HG02885 (cell line): Measurements from ENCODE around the gene ATP10A.

ENCODE experiments used
- ATAC-seq: cut with Tn5 transposase; IDR thresholded peaks from one replicate; pipeline ENCODE4 v1.9.1; 2021; ENCODE audit warnings: mild to moderate bottlenecking; ENCODE audit not compliant: unreplicated experiment, poor library complexity

ATP10A gene

GRCh38 chr15:25797936-25798901 lies 64.9 kb downstream of the ATP10A start:
- ATAC-seq = no peak

DNA sequence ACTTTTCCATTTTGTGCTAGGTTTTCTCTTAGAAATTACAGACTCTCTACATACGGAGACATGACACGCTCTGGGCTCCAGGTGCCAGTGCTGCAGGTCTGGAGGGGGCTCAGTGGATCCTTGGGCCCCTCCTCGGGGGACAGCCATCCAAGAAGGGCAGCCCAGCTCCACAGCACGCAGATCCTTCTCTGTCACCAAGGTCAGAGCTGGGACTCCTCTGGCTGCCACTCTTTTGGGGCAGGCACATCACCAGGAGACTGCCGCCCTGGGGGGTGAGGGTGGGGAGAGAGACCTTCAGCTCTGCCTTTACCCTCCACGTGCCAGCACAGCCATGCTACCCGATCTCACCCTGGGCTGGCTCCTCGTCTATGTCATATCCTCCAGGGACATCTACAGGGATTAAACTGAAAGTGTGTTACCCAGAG lies 65.6 kb downstream of the ATP10A start:
- no peak for ATAC-seq

DNA sequence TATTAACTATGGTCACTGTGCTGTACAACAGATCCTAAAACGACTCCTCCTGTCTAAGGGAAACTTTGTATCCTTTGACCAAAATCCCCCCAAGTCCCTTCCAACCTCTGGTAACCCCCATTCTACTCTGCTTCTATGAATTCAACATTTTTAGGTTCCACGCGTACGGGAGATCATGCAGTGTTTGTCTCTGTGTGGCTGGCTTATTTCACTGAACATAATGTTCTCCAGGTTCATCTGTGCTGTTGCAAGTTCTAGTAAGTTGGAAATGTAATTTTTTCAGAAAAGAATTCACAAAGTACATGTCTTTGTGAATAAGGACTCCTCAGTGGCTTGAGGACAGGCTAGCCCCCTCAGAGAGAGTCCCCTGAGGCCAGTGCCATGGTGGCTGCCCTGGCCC lies 66.1 kb downstream of the ATP10A start:
- no peak for ATAC-seq

- no peak for ATAC-seq
Observed at GRCh38 chr15:25796395-25796794, 66.7 kb downstream of the ATP10A start.

DNA sequence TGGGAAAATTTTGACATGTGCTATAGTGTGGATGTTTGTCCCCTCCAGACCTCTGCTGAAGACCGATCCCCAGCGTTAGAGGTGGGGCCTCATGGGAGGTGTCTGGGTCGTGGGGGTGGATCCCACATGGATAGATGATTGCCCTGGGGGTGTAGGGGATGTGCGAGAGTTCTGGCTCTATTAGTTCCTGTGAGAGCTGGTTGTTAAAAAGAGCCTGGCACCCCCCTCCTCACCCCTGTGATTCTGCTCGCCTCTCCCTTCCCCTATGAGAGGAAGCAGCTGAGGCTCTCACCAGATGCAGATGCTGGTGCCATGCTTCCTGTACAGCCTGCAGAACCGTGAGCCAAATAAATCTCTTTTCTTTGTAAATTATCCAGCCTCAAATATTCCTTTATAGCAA lies 67.4 kb downstream of the ATP10A start:
- ATAC-seq = no peak

GRCh38 chr15:25795061-25795460 lies 68.1 kb downstream of the ATP10A start:
- ATAC-seq = no peak

DNA sequence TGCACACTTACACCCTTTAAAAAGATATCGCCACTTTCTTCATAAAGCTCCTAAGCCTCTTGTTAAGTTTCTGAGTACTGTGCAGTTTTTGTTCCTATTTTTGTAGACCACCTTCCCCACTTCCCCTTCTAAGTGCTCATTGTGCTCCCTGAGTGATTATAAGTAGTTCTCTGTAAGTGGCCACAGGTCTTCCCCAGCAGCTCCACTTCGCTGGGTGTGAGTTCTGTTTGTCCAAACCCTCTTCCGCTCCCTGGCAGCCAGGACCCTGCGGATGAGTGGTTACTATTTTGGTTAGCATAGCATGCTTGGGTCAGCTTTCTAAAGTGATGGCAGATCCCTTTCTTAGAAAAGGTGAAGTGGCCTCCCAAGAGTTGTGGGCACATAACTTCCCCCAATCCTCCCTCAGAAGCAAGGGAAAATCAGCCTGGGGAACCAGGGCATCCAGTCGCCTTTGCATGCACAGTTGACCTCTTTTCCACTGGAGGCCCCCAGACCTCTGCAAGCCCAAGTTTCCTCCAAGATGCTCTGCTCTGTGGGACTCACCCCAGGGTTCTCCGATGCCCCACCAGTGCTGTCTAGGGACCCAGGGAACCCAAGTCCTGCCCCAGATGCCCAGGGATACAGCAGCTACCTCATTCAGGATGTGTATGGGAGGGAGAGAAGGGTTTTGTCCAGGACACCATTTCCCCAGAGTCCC lies 69.6 kb downstream of the ATP10A start:
- peak; percentile 94 for ATAC-seq

- no peak for ATAC-seq
Observed at GRCh38 chr15:25792128-25792527, 71.0 kb downstream of the ATP10A start.

DNA sequence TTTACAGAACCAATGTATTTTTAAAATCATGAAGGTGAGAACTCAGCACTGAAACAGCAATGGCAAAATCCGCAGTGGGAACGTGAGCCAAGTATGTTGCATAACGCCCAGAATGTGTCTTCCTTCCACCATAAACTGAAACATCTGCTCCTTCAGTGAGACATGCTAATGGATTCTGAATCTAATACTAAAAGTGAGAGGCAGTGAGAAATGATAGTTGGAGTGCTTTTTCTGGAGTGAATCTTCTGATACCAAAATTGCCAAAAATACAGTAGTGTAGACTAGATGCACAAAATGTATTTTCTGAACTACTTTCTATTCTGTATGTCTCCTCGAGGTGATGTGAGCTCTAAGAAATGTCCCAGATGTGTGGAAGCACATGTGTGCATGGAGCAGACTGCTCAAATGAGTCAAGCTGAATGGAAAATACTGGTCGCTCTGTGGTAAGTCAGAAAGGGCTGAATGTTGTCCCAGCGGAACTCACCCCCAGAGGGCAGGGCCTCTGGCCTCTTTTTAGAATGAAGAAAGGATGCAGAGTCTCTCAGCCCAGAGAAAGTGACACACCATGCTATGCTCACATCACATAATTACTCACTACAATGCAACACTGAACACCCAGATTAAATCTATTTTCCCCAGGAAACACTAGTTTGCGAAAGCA lies 73.0 kb downstream of the ATP10A start:
- ATAC-seq = no peak

DNA sequence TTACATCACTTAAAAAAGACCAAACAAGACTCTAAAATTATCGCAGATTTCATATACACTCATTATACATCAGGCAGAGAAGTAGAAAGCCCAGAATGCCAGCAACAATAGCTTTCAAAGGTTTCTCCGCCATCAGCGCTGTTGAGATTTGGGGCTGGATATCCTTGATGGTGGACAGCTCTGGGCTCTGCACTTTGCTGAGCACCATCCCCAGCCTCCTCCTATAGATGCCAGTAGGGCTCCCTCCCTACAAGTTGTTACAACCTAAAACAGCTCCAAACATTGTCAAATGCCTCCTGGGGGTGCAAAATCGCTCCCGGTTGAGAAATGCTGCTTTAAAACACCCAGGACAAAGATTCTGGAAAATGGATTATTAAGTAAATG lies 73.5 kb downstream of the ATP10A start:
- no peak for ATAC-seq

DNA sequence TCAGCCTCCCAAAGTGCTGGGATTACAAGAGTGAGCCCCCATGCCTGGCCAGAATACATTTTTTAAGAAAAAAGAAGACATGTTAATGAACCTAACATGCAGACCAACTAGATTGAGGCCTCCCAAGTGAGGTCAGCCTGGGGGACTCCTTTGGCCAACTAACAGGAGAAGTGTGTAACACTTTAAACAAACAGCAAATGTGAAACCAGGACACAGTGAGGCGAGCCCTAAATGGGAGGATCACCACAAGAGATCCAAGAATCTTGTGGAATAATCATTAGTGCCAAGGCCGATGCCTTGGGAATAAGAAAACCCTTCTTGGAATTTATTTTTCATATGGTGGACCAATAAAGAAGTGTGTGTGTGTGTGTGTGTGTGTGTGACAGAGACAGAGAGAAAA lies 73.9 kb downstream of the ATP10A start:
- no peak for ATAC-seq

GRCh38 chr15:25787855-25788520 lies 75.1 kb downstream of the ATP10A start:
- ATAC-seq = no peak

DNA sequence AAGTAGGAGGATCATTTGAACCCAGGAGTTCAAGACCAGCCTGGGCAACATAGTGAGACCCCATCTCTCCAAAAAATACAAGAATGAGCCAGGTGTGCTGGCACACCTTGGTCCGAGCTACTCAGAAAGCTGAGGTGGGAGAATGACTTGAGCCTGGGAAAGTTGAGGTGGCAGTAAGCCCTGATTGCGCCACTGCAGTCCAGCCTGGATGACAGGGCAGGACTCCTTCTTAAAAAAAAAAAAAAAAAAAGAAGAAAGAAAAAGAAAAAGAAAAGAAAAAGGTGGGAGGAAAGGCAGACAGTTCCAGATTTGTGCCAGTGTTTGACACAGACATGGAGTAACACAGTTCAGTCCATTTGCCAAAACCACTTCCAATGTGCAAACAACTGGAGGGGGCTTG lies 75.7 kb downstream of the ATP10A start:
- no peak for ATAC-seq

- ATAC-seq = no peak
Observed at GRCh38 chr15:25786040-25786439, 77.1 kb downstream of the ATP10A start.

DNA sequence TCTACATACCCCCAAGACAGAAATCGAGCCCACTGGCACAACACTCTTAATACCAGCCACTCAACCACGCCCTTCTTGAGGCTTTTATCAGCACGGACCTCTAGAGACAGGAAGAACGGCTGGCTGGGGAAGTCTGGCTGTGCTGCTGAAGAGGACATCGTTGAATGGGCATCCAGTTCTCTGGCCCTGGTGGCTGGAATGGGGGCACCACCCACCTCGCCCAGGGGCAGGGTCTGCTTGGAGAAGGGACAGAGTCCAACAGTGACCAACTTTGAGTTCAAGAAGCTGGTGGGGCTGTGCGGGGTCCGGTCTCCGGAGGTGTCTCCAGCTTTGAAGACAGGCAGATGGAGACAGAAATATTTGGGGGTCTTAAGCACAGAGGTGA lies 77.5 kb downstream of the ATP10A start:
- ATAC-seq = no peak

DNA sequence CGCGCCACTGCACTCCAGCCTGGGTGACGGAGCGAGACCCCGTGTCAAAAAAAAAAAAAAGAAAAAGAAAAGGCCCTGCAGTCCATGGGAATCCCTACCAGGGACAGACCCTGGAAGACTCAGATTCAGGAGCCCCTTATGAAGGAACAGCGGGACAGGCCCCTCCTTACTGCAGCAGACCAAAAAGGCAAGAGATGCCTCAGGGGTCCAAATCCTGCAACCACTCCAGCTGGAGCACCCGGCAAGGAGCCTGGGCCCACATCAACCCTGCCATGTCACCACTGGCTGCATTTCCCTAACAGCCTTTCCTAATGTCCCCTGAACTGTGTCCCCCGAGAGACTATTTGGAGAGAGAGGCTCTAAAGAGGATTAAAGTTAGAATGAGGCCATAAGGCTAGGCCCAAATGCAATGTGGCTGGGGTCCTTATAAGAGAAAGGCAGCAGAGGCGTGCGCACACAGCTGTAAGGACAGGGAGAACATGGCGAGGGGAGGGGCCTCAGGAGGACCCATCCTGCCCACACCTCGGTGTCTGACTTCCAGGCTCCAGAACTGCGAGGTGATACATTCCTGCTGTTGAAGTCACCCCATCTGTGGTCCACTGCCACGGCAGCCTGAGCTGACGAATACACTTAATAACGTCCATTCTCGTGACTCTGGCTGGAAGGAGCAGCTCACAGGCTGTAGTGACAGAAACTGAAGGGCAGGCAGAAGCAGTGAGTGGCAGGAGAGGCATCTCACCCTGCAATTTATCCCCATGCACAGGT lies 78.1 kb downstream of the ATP10A start:
- no peak for ATAC-seq

GRCh38 chr15:25783607-25784540 lies 79.3 kb downstream of the ATP10A start:
- ATAC-seq = no peak

DNA sequence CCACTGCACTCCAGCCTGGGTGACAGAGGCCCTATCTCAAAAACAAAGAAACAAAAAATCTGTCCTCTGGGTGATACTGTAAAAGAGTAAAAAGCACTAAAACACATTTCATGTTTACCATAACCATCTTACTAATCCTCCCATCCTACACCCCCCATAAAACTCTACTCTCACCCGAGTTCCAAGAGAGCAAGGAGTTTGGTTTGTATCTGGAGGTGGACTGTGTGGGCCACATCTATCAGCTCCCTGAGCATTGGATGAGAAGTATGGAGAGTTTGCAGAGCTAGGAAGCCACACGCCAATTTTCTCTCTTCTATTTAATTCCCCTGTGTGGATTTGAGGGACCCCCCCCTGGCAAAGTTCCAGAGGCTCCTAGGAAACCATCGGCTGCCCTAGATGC lies 80.0 kb downstream of the ATP10A start:
- no peak for ATAC-seq
